ENCODE measurements around the gene PCED1A. TPM values are rescaled to one million over a fixed set of nuclear protein-coding genes. Genes with fewer than 3 reads are reported as not detected.

Gene PCED1A
- total and polyA plus RNA-seq, 4 donors, result 19.2 to 178 (median 39.6) TPM

DNA sequence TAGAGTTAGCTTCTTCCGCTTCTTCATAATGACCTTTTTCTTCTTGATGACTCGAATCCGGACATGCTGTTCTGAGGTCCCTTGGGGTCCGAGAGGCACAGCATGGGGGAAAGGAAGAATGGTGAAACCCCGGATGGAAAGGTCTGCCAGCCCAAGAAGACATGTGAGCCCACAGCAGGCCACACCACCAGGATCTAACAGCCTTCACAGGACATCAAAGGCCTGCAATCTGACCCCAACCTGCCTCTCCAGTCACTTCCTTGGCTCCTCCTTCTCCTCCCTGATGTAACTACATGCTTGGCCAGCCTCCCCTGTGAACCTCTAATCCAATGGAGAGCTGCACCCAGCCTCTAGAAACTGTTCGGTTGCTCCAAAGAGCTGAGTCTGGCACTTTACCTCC is 41.6 kb downstream of the PCED1A start:
- 88 to 91% methylated on average over 6 of the region's 6 CpGs for WGBS, 2 donors
- ATAC-seq (ENCODE audit: low FRiP score), result no peak
- intact Hi-C loops (cut with DNase I), result no loop called here

DNA sequence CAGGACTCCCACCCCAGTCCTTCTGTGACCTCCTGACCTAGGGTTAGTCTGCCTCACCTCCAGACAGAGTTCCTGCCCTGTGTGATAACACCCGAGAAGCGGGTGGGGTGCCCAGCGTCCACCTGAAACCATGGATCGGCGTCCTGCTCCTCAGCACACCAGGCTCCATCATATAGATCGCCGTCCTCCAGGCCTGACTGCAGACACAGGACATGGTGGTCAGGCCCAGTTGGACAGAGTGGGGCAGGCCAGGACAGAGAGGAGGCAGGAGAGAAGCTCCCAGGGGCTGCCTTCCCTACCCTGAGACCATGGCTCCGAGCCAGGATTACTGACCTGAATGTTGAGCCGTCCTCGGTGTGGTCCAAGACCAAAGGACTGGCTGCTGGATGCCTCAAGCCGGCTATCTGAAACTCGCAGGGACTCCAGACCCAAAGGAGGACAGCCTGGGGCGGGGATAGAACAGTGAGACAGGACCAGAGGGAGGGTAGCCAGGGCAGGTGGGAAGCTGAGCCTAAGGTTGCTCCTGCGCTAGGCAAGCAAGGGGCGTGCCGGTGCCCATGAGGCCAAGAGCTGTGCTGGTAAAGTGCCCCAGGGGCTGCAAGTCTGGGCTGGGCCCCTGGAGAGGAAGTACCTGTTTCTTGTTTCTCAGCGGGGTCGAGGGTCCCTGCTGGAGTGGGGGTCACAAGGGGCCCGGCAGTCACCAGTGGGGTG is 42.2 kb downstream of the PCED1A start:
- WGBS, 2 donors, result 94 to 97% methylated on average over 19 of the region's 19 CpGs
- no peaks in the 10 kb centered on the region for H3K27me3 ChIP-seq (ENCODE audit: control insufficient read depth in 1 of 2, insufficient read depth in 2 of 2, low read length in 1 of 2)
- H3K9me3 ChIP-seq (ENCODE audit: control insufficient read depth, low read length), result no peaks in the 10 kb centered on the region
- no peaks in the 10 kb centered on the region for H3K36me3 ChIP-seq (ENCODE audit: control insufficient read depth in 1 of 2, insufficient read depth in 2 of 2, low read length in 1 of 2)
- no peaks in the 10 kb centered on the region for H3K4me1 ChIP-seq (ENCODE audit: control insufficient read depth in 1 of 2, insufficient read depth in 2 of 2, low read length in 2 of 2)
- ATAC-seq (ENCODE audit: low FRiP score) (no peak), DNase-seq (no peak)
- no peak overlapping the region for H3K4me3 ChIP-seq (ENCODE audit: low read length in 2 of 2)
- intact Hi-C loops (cut with DNase I), result no loop called here
- H3K27ac ChIP-seq (ENCODE audit: low read depth in 1 of 2, low read length in 2 of 2), result no peak overlapping the region

More for the DNA sequence above, 41.6 kb downstream of the PCED1A start:
- Histone ChIP-seq H3K36me3 (ENCODE audit: control insufficient read depth in 1 of 2, insufficient read depth in 2 of 2, low read length in 1 of 2) (no peaks in the 10 kb centered on the region), H3K4me1 (ENCODE audit: control insufficient read depth in 1 of 2, insufficient read depth in 2 of 2, low read length in 2 of 2) (no peaks in the 10 kb centered on the region), H3K27me3 (ENCODE audit: control insufficient read depth in 1 of 2, insufficient read depth in 2 of 2, low read length in 1 of 2) (no peaks in the 10 kb centered on the region), H3K9me3 (ENCODE audit: control insufficient read depth, low read length) (no peaks in the 10 kb centered on the region), H3K27ac (ENCODE audit: low read depth in 1 of 2, low read length in 2 of 2) (no peak overlapping the region), H3K4me3 (ENCODE audit: low read length in 2 of 2) (no peak overlapping the region)
- DNase-seq, result no peak

DNA sequence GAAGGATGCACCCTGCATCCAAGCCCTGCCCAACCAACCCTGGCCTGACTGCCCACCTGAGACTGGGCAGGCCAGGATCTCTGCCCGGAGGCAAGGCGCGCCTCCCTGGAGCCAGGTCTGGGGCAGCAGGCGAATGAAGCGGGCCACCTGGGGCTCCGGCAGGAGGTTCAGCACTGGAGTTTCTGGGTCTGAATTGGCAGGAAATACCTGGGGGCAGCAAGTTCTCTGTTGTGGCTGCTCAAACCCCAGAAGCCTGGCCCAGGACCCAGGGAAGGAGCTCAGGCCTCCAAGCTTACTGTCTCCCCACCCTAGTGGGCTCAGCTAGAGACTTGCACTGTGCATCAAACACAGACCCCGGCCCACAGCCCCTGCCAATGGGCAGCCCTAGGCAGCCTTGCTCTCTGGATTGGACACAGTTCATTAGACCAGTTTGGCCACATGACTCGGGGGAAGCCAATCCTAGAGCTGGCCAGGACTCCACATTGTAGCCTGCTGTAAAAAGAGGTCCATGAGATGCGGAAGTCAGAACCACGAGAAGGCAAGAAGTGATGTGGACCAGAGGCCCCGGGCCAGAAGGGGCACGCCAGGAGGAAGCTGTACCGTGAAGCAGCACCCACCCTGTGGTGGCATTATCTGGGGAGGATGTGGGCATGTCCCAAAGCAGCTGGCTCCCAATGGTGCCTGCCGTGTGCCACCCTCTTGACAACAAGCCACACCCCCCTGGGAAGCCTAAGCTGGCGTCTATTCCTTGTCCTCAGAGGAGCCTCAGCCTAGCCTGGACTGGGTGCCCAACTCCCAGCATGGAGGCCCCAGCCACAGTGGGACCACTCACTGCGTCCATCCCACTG is 43.1 kb downstream of the PCED1A start:
- ATAC-seq (ENCODE audit: low FRiP score) (no peak), DNase-seq (no peak)
- no peak overlapping the region for H3K27ac ChIP-seq (ENCODE audit: low read depth in 1 of 2, low read length in 2 of 2)
- H3K4me3 ChIP-seq (ENCODE audit: low read length in 2 of 2), result no peak overlapping the region
- no peaks in the 10 kb centered on the region for H3K27me3 ChIP-seq (ENCODE audit: control insufficient read depth in 1 of 2, insufficient read depth in 2 of 2, low read length in 1 of 2)
- no peaks in the 10 kb centered on the region for H3K9me3 ChIP-seq (ENCODE audit: control insufficient read depth, low read length)
- WGBS, 2 donors, result 88 to 89% methylated on average over 16 of the region's 16 CpGs
- intact Hi-C loops (cut with DNase I), result no loop called here
- H3K4me1 ChIP-seq (ENCODE audit: control insufficient read depth in 1 of 2, insufficient read depth in 2 of 2, low read length in 2 of 2), result no peaks in the 10 kb centered on the region
- no peaks in the 10 kb centered on the region for H3K36me3 ChIP-seq (ENCODE audit: control insufficient read depth in 1 of 2, insufficient read depth in 2 of 2, low read length in 1 of 2)

GRCh38 chr20:2796011-2796660 is 44.3 kb downstream of the PCED1A start:
- Histone ChIP-seq H3K9me3 (ENCODE audit: control insufficient read depth, low read length) (no peaks in the 10 kb centered on the region), H3K36me3 (ENCODE audit: control insufficient read depth in 1 of 2, insufficient read depth in 2 of 2, low read length in 1 of 2) (no peaks in the 10 kb centered on the region), H3K4me3 (ENCODE audit: low read length in 2 of 2) (no peak overlapping the region), H3K4me1 (ENCODE audit: control insufficient read depth in 1 of 2, insufficient read depth in 2 of 2, low read length in 2 of 2) (no peaks in the 10 kb centered on the region), H3K27ac (ENCODE audit: low read depth in 1 of 2, low read length in 2 of 2) (no peak overlapping the region), H3K27me3 (ENCODE audit: control insufficient read depth in 1 of 2, insufficient read depth in 2 of 2, low read length in 1 of 2) (no peaks in the 10 kb centered on the region)
- no peak for ATAC-seq (ENCODE audit: low FRiP score)
- WGBS, 2 donors, result 95% methylated on average over 20 of the region's 20 CpGs
- DNase-seq, result no peak
- intact Hi-C loops (cut with DNase I), result no loop called here

DNA sequence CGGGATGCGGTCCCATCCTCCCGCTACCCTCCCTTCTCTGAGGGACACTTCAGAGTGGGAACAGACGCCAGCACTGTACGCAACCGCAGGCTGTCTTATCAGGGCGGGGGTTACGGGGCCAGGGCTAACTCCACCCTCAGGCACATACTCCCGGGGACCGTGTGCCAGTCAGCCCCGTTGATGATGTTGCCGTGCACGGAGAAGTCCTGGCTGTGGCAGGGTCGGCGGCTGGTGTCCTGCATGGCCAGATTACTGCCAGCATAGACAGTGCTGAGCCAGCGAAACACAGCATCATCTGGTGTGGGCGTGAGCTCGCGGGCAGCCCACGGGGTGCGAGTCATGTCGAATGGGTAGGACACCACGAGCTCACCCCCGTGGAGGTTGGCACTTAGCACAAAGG is 45.0 kb downstream of the PCED1A start:
- H3K27me3 ChIP-seq (ENCODE audit: control insufficient read depth in 1 of 2, insufficient read depth in 2 of 2, low read length in 1 of 2), result no peaks in the 10 kb centered on the region

DNA sequence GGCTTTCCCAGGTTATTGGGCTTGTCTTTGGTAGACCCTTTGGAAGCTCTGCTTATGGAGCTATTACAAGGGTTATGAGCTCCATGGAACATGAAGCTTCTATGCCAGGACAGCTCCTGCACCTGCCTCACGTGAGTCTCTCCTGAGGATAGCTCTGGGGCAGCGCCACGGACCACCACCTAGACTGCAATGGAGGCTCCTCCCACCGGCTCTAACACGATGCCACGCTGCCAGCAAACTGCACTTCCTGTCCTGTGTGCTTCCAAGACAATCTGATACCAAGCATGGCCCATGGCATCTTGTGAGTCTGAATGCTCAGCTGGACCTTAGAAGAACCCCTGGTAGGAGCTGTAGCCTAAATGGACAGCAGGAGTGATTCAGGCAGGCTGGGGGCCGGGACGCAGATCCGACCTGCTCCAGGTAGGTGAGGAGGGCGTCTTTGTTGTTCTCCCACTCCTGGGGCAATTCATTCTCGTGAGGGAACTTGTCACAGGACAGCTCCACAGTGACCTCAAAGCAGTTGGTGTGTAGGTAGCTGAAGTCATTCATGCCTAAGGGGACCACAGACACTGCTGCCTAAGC is 45.5 kb downstream of the PCED1A start:
- no peaks in the 10 kb centered on the region for H3K27me3 ChIP-seq (ENCODE audit: control insufficient read depth in 1 of 2, insufficient read depth in 2 of 2, low read length in 1 of 2)
- ATAC-seq (ENCODE audit: low FRiP score) (no peak), DNase-seq (no peak)
- H3K27ac ChIP-seq (ENCODE audit: low read depth in 1 of 2, low read length in 2 of 2), result no peak overlapping the region
- no peaks in the 10 kb centered on the region for H3K36me3 ChIP-seq (ENCODE audit: control insufficient read depth in 1 of 2, insufficient read depth in 2 of 2, low read length in 1 of 2)
- no peak overlapping the region for H3K4me3 ChIP-seq (ENCODE audit: low read length in 2 of 2)
- 84 to 85% methylated on average over 11 of the region's 11 CpGs for WGBS, 2 donors
- H3K9me3 ChIP-seq (ENCODE audit: control insufficient read depth, low read length), result no peaks in the 10 kb centered on the region
- intact Hi-C loops (cut with DNase I), result no loop called here
- H3K4me1 ChIP-seq (ENCODE audit: control insufficient read depth in 1 of 2, insufficient read depth in 2 of 2, low read length in 2 of 2), result no peaks in the 10 kb centered on the region

More for the DNA sequence above, 45.0 kb downstream of the PCED1A start:
- Histone ChIP-seq H3K9me3 (ENCODE audit: control insufficient read depth, low read length) (no peaks in the 10 kb centered on the region), H3K36me3 (ENCODE audit: control insufficient read depth in 1 of 2, insufficient read depth in 2 of 2, low read length in 1 of 2) (no peaks in the 10 kb centered on the region), H3K27ac (ENCODE audit: low read depth in 1 of 2, low read length in 2 of 2) (no peak overlapping the region), H3K4me1 (ENCODE audit: control insufficient read depth in 1 of 2, insufficient read depth in 2 of 2, low read length in 2 of 2) (no peaks in the 10 kb centered on the region), H3K4me3 (ENCODE audit: low read length in 2 of 2) (no peak overlapping the region)
- no peak for DNase-seq
- ATAC-seq (ENCODE audit: low FRiP score), result no peak
- WGBS, 2 donors, result 92 to 94% methylated on average over 24 of the region's 24 CpGs
- intact Hi-C loops (cut with DNase I), result no loop called here

- no peaks in the 10 kb centered on the region for H3K9me3 ChIP-seq (ENCODE audit: control insufficient read depth, low read length)
- intact Hi-C loops (cut with DNase I), result no loop called here
- 89 to 91% methylated on average over 23 of the region's 23 CpGs for WGBS, 2 donors
- no peak overlapping the region for H3K4me3 ChIP-seq (ENCODE audit: low read length in 2 of 2)
- no peaks in the 10 kb centered on the region for H3K4me1 ChIP-seq (ENCODE audit: control insufficient read depth in 1 of 2, insufficient read depth in 2 of 2, low read length in 2 of 2)
- no peaks in the 10 kb centered on the region for H3K36me3 ChIP-seq (ENCODE audit: control insufficient read depth in 1 of 2, insufficient read depth in 2 of 2, low read length in 1 of 2)
- DNase-seq (no peak), ATAC-seq (ENCODE audit: low FRiP score) (no peak)
- H3K27ac ChIP-seq (ENCODE audit: low read depth in 1 of 2, low read length in 2 of 2), result no peak overlapping the region
- H3K27me3 ChIP-seq (ENCODE audit: control insufficient read depth in 1 of 2, insufficient read depth in 2 of 2, low read length in 1 of 2), result no peaks in the 10 kb centered on the region
Observed at GRCh38 chr20:2794202-2794748, 46.2 kb downstream of the PCED1A start.

- no peak overlapping the region for H3K4me3 ChIP-seq (ENCODE audit: low read length in 2 of 2)
- intact Hi-C loops (cut with DNase I), result no loop called here
- H3K9me3 ChIP-seq (ENCODE audit: control insufficient read depth, low read length), result no peaks in the 10 kb centered on the region
- no peaks in the 10 kb centered on the region for H3K27me3 ChIP-seq (ENCODE audit: control insufficient read depth in 1 of 2, insufficient read depth in 2 of 2, low read length in 1 of 2)
- H3K36me3 ChIP-seq (ENCODE audit: control insufficient read depth in 1 of 2, insufficient read depth in 2 of 2, low read length in 1 of 2), result no peaks in the 10 kb centered on the region
- no peak overlapping the region for H3K27ac ChIP-seq (ENCODE audit: low read depth in 1 of 2, low read length in 2 of 2)
- no peak for DNase-seq
- WGBS, 2 donors, result 92 to 93% methylated on average over 6 of the region's 6 CpGs
- H3K4me1 ChIP-seq (ENCODE audit: control insufficient read depth in 1 of 2, insufficient read depth in 2 of 2, low read length in 2 of 2), result no peaks in the 10 kb centered on the region
- ATAC-seq (ENCODE audit: low FRiP score), result no peak
Observed at GRCh38 chr20:2793471-2793870, 47.0 kb downstream of the PCED1A start.
